Loucy (cell line): ENCODE results near the gene KCTD4.

Source experiments
- H2AFZ ChIP-seq: fragments of 200-600 bp; sonication (generic); 2 replicates; pipeline ENCODE4 v1.6.0; 2016; ENCODE audit warnings: antibody characterized with exemption, mild to moderate bottlenecking, low read length, moderate library complexity
- H3F3A ChIP-seq: fragments of 200-600 bp; 2 replicates; pipeline ENCODE4 v1.6.0; 2016; ENCODE audit warnings: antibody characterized with exemption, low read depth, mild to moderate bottlenecking
- H3K27me3 ChIP-seq: fragments of 200-600 bp; sonication (generic); 2 replicates; pipeline ENCODE4 v1.6.1; 2014; ENCODE audit warnings: low read length, mild to moderate bottlenecking; ENCODE audit not compliant: insufficient read depth, poor library complexity, severe bottlenecking
- H3K36me3 ChIP-seq: fragments of 200-600 bp; sonication (generic); 2 replicates; pipeline ENCODE4 v1.6.1; 2016; ENCODE audit warnings: low read length; ENCODE audit not compliant: insufficient read depth
- H3K4me1 ChIP-seq: fragments of 200-600 bp; sonication (generic); 2 replicates; pipeline ENCODE4 v1.5.1; 2014; ENCODE audit warnings: low read length, mild to moderate bottlenecking; ENCODE audit not compliant: insufficient read depth, poor library complexity, severe bottlenecking
- H3K4me2 ChIP-seq: fragments of 200-600 bp; sonication (generic); 2 replicates; pipeline ENCODE4 v1.6.0; 2014; ENCODE audit warnings: antibody characterized with exemption, low read length, low read depth, mild to moderate bottlenecking; ENCODE audit not compliant: poor library complexity, severe bottlenecking
- H3K4me3 ChIP-seq: fragments of 200-600 bp; sonication (generic); 2 replicates; pipeline ENCODE4 v1.5.1; 2014; ENCODE audit warnings: low read length, mild to moderate bottlenecking, mixed read lengths; ENCODE audit not compliant: poor library complexity, severe bottlenecking
- H3K79me2 ChIP-seq: fragments of 200-600 bp; sonication (generic); 2 replicates; pipeline ENCODE4 v1.6.1; 2014; ENCODE audit warnings: low read length; ENCODE audit not compliant: insufficient read depth
- H3K9ac ChIP-seq: fragments of 200-600 bp; sonication (generic); 2 replicates; pipeline ENCODE4 v1.6.0; 2014; ENCODE audit warnings: mild to moderate bottlenecking, low read depth, low read length, moderate library complexity; ENCODE audit not compliant: poor library complexity, severe bottlenecking
- H3K9me2 ChIP-seq: fragments of 200-600 bp; sonication (generic); replicated peaks from 2 replicates; pipeline ENCODE4 v1.6.1; 2016; ENCODE audit warnings: low read depth, low read length, mixed read lengths
- H3K9me3 ChIP-seq: fragments of 200-600 bp; sonication (generic); 2 replicates; pipeline ENCODE4 v1.6.1; 2014; ENCODE audit warnings: mild to moderate bottlenecking, antibody characterized with exemption, low read length, low read depth; ENCODE audit not compliant: insufficient read depth
- H4K20me1 ChIP-seq: fragments of 200-600 bp; sonication (generic); 2 replicates; pipeline ENCODE4 v1.6.0; 2014; ENCODE audit warnings: antibody characterized with exemption, low read length, mild to moderate bottlenecking; ENCODE audit not compliant: insufficient read depth, poor library complexity, severe bottlenecking
- EZH2phosphoT487 ChIP-seq: fragments of 200-600 bp; IDR thresholded peaks from 2 replicates; pipeline ENCODE4 v1.6.1; 2018; ENCODE audit warnings: antibody characterized with exemption, mild to moderate bottlenecking, moderate library complexity, borderline replicate concordance
- TF ChIP-seq, protein P1 (sequence below): fragments of 200-600 bp; sonication (generic); conservative IDR thresholded peaks from 2 replicates; pipeline ENCODE4 v1.5.1; 2014; ENCODE audit warnings: mild to moderate bottlenecking, antibody characterized with exemption, low read length

Gene KCTD4

DNA sequence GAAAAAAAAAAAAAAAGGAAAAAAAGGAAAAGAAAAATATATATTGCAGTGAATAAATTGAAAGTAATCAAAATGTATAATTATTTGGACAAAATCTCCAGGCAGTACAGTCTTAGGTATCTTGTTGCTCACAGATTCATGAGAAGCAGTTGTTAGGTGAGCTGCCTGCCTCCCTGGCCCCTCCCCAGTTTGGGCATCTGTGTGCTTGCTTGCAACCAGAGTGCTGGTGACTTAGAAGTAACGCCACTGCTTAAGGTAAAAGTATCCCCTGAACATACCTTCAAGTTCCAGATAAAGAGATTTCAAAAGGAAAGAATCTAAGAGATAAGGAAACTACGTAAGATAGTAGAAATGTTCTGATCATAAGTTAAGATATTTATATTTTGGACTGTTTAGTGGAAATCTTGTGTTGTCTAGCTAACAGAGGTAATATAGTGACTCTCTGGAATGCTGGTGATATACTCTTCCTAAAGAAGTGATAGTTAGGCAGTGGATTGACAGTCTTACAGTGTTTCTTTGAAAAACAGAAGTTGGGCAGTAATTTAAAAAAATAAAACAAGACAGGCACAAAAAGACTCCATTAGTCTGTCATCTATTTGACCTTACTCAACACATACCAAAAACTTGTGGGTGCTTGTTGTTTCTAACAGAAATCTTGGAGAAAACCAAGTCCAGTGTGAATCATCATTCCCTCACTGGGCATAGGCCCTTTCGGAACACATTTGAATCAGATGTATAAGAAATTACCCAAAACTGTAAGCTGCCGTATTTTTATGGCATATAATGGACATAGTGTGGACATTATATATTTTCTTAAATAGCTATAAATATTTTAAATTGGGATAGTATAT lies 38.3 kb upstream of the KCTD4 start:
- 0 out of 2 replicates have a peak, but pooled peaks cover 3% of the 10 kb centered on the region for H3K36me3 ChIP-seq
- H3K4me3 ChIP-seq: no peak overlapping the region
- H2AFZ ChIP-seq: no peak overlapping the region
- no peak overlapping the region for H3K9ac ChIP-seq
- no peaks in the 10 kb centered on the region for H3K27me3 ChIP-seq
- H3K4me1 ChIP-seq: no peaks in the 10 kb centered on the region
- no peaks in the 10 kb centered on the region for H3K9me2 ChIP-seq
- TF ChIP-seq, protein P1, sequence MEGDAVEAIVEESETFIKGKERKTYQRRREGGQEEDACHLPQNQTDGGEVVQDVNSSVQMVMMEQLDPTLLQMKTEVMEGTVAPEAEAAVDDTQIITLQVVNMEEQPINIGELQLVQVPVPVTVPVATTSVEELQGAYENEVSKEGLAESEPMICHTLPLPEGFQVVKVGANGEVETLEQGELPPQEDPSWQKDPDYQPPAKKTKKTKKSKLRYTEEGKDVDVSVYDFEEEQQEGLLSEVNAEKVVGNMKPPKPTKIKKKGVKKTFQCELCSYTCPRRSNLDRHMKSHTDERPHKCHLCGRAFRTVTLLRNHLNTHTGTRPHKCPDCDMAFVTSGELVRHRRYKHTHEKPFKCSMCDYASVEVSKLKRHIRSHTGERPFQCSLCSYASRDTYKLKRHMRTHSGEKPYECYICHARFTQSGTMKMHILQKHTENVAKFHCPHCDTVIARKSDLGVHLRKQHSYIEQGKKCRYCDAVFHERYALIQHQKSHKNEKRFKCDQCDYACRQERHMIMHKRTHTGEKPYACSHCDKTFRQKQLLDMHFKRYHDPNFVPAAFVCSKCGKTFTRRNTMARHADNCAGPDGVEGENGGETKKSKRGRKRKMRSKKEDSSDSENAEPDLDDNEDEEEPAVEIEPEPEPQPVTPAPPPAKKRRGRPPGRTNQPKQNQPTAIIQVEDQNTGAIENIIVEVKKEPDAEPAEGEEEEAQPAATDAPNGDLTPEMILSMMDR: no peak
- no peak for TF ChIP-seq EZH2phosphoT487
- no peaks in the 10 kb centered on the region for H3F3A ChIP-seq
- H3K4me2 ChIP-seq: no peak overlapping the region
- H4K20me1 ChIP-seq: no peaks in the 10 kb centered on the region
- H3K9me3 ChIP-seq: no peaks in the 10 kb centered on the region
- no peaks in the 10 kb centered on the region for H3K79me2 ChIP-seq

DNA sequence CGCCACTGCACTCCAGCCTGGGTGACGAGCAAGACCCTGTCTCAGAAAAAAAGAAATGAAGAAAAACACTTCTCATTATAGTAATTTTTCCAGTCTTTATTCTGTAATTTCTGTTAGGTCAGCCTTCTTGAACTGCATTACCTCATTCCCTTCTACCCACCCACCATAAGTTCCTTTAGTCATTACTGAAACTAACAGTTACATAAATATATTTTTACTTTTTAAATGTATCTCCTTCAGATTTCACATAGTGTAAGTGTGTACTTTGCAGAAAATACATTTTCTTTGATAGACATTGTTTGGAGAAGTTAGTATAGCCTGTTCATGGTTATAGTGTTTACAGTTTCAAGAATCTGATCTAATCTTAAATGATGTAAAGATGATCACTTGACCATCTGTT lies 31.7 kb upstream of the KCTD4 start:
- no peak for TF ChIP-seq EZH2phosphoT487
- TF ChIP-seq, protein P1: no peak
- H3K9ac ChIP-seq: no peak overlapping the region
- H2AFZ ChIP-seq: no peak overlapping the region
- no peak overlapping the region for H3K4me2 ChIP-seq
- no peaks in the 10 kb centered on the region for H3K79me2 ChIP-seq
- H4K20me1 ChIP-seq: no peaks in the 10 kb centered on the region
- no peaks in the 10 kb centered on the region for H3K36me3 ChIP-seq
- H3K9me3 ChIP-seq: no peaks in the 10 kb centered on the region
- H3K4me3 ChIP-seq: no peak overlapping the region
- H3F3A ChIP-seq: no peaks in the 10 kb centered on the region
- H3K4me1 ChIP-seq: no peaks in the 10 kb centered on the region
- H3K9me2 ChIP-seq: no peaks in the 10 kb centered on the region
- H3K27me3 ChIP-seq: no peaks in the 10 kb centered on the region

GRCh38 chr13:45231722-45232121 lies 30.9 kb upstream of the KCTD4 start:
- TF ChIP-seq, protein P1: no peak
- no peak for TF ChIP-seq EZH2phosphoT487
- Histone ChIP-seq H4K20me1 (no peaks in the 10 kb centered on the region), H2AFZ (no peak overlapping the region), H3K4me3 (no peak overlapping the region), H3K79me2 (no peaks in the 10 kb centered on the region), H3K9me2 (no peaks in the 10 kb centered on the region), H3K9ac (no peak overlapping the region), H3F3A (no peaks in the 10 kb centered on the region), H3K4me1 (no peaks in the 10 kb centered on the region), H3K27me3 (no peaks in the 10 kb centered on the region), H3K36me3 (no peaks in the 10 kb centered on the region), H3K9me3 (no peaks in the 10 kb centered on the region), H3K4me2 (no peak overlapping the region)
